Large intestine (tissue), 3 donors: Measurements from ENCODE around the gene CADM1. TPM values are rescaled to one million over a fixed set of nuclear protein-coding genes. Genes with fewer than 3 reads are reported as not detected.

Source experiments
- DNase-seq, 2 donors: peaks; one replicate each; pipeline versions ENCODE4 v3.0.0 to v3.0.0-alpha.2; 2013
- H3K27ac ChIP-seq: one replicate; pipeline ENCODE4 v1.5.1; 2013; ENCODE audit warnings: low read length
- H3K27me3 ChIP-seq: 2 replicates; pipeline ENCODE4 v1.6.1; 2013; ENCODE audit warnings: low read length; ENCODE audit not compliant: control insufficient read depth, insufficient read depth
- H3K36me3 ChIP-seq: 2 replicates; pipeline ENCODE4 v1.6.1; 2013; ENCODE audit warnings: low read length; ENCODE audit not compliant: control insufficient read depth, insufficient read depth
- H3K4me1 ChIP-seq: one replicate; pipeline ENCODE4 v1.6.1; 2013; ENCODE audit warnings: low read length; ENCODE audit not compliant: control insufficient read depth, insufficient read depth
- H3K4me3 ChIP-seq: one replicate; pipeline ENCODE4 v1.5.1; 2013; ENCODE audit warnings: low read length
- H3K9me3 ChIP-seq: one replicate; pipeline ENCODE4 v1.6.1; 2013; ENCODE audit warnings: mild to moderate bottlenecking, low read depth, low read length, moderate library complexity; ENCODE audit not compliant: control insufficient read depth
- WGBS: methylation state at CpG from one replicate; pipeline ENCODE4 v1.1.5; 2013; ENCODE audit warnings: low lambda C conversion rate; ENCODE audit not compliant: insufficient coverage; 5-methylcytosine and 5-hydroxymethylcytosine counted together
- polyA plus RNA-seq: library from polyadenylated mRNA; unstranded; fragments of 120-200 nt; gene quantifications from one replicate; pipeline ENCODE4 v1.2.1, GENCODE V29; 2013

Gene CADM1
- polyA plus RNA-seq, 1 donor: 32.7 TPM

DNA sequence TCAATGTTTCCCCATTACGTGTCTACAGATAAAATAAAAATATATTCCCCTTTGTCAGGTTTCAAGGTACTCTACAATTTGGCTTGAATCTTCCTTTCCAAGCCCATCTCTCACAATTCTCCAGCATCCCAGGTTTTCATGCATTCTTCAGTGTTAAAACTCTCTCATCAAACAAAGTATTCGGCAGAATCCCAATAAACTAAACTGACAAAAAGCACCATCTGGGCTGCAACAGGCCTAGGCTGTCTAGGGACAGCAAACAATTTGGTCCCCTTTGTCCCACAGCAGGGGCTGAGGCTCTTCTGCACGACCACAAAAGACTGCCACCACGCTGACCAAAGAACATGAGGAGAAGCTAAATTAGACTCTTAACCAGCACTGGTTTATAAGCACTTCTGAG, 159.4 kb downstream of the CADM1 start:
- Histone ChIP-seq H3K36me3 (no peaks in the 10 kb centered on the region), H3K4me3 (no peak overlapping the region), H3K4me1 (no peaks in the 10 kb centered on the region), H3K27ac (no peak overlapping the region), H3K9me3 (no peaks in the 10 kb centered on the region), H3K27me3 (no peaks in the 10 kb centered on the region)
- DNase-seq: no peak
- 100% methylated on average over 1 of the region's 4 CpGs for WGBS

DNA sequence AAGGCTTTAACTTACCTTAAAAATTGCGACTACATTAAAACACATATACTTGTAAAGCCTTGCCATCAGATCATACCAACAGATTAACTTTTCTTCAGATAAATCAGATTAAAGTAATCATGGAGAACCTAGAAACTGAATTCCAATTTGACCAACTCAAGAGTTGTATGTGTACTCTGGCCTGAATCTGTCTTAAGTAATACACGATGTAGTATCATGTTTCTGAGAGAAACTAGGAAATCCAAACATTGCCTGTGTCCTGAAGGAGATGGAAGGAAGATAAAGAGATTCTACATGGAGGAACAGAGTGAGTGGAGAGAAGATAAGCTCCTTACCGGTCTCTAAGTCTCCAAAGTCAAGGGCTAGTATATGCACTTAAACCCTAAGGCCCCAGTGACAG, 162.1 kb downstream of the CADM1 start:
- Histone ChIP-seq H3K27me3 (no peaks in the 10 kb centered on the region), H3K4me3 (no peak overlapping the region), H3K9me3 (no peaks in the 10 kb centered on the region), H3K27ac (no peak overlapping the region), H3K36me3 (no peaks in the 10 kb centered on the region), H3K4me1 (no peaks in the 10 kb centered on the region)
- no peak for DNase-seq
- 50% methylated on average over 1 of the region's 3 CpGs for WGBS

DNA sequence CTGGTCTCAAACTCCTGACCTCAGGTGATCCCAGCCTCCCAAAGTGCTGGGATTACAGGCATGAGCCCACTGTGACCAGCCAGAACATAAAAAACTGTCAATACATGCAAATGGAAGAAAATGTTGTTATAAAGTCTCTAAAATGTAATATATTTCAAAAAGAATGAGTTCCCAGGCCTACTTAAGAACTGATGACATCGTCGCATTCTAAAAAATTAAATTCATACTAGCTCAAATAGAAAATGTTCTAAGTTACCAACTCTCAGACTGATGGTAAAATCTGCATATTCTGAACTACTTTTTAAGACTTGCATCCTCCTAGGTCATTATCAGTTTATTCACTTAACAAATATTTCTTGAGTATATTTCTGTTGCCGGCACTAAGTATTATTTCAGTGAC, 163.3 kb downstream of the CADM1 start:
- H3K27me3 ChIP-seq: no peaks in the 10 kb centered on the region
- no peaks in the 10 kb centered on the region for H3K36me3 ChIP-seq
- DNase-seq: no peak
- H3K4me3 ChIP-seq: no peak overlapping the region
- no peak overlapping the region for H3K27ac ChIP-seq
- no CpG with 5 or more reads among the region's 3 CpGs for WGBS
- H3K9me3 ChIP-seq: no peaks in the 10 kb centered on the region
- no peaks in the 10 kb centered on the region for H3K4me1 ChIP-seq

DNA sequence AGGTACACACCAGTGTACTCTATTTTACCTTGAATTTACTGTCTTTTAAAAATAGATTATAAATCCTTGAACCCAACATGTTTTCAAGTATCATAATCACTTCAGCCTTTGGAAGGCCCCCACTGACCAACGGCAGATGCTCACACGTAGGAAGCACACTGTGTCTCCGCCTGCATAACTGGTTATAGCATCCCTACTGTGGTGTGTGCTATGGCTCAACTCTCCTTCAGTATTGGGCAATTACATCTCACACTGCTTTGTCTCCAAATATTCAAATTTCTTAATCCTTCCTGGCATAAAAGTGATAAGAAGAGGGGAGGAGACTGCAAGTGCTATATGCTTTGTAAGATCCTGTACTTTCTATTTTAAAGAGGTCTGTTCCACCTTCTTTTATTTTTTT, 165.7 kb downstream of the CADM1 start:
- Histone ChIP-seq H3K9me3 (no peaks in the 10 kb centered on the region), H3K36me3 (no peaks in the 10 kb centered on the region), H3K27ac (no peak overlapping the region), H3K27me3 (no peaks in the 10 kb centered on the region), H3K4me1 (no peaks in the 10 kb centered on the region), H3K4me3 (no peak overlapping the region)
- WGBS: no CpG with 5 or more reads among the region's 3 CpGs
- DNase-seq: no peak

- Histone ChIP-seq H3K4me3 (no peak overlapping the region), H3K27me3 (no peaks in the 10 kb centered on the region), H3K27ac (no peak overlapping the region), H3K4me1 (no peaks in the 10 kb centered on the region), H3K9me3 (no peaks in the 10 kb centered on the region), H3K36me3 (no peaks in the 10 kb centered on the region)
- no CpG with 5 or more reads among the region's 3 CpGs for WGBS
- peak in 1 of 2 donors; percentile 11 for DNase-seq
Measured at GRCh38 chr11:115334932-115335788, 169.1 kb downstream of the CADM1 start.

DNA sequence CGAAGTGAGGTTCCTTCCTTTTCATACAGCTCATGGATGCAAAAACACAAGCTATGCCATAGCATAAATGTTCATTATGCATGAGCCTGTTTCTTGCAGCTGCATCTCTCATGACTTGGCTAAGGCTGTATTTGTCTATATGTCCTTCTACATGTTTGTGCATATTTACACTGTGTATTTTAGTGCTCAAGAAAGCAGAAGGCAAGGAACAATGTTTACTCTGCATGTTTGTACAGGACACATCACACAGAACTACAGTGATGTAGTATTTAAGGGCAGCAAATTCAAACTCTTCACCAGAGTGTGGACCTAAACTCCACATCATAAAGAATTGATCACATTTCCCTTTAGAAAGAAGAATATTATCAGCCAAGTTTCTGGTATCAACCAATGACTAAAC, 170.3 kb downstream of the CADM1 start:
- no peaks in the 10 kb centered on the region for H3K36me3 ChIP-seq
- H3K4me3 ChIP-seq: no peak overlapping the region
- no peaks in the 10 kb centered on the region for H3K27me3 ChIP-seq
- H3K9me3 ChIP-seq: no peaks in the 10 kb centered on the region
- DNase-seq: no peak
- no peak overlapping the region for H3K27ac ChIP-seq
- no peaks in the 10 kb centered on the region for H3K4me1 ChIP-seq
- WGBS: no CpG with 5 or more reads among the region's 1 CpG

- H3K27ac ChIP-seq: no peak overlapping the region
- no peaks in the 10 kb centered on the region for H3K9me3 ChIP-seq
- H3K27me3 ChIP-seq: no peaks in the 10 kb centered on the region
- WGBS: no CpG with 5 or more reads among the region's 2 CpGs
- H3K4me1 ChIP-seq: no peaks in the 10 kb centered on the region
- H3K4me3 ChIP-seq: no peak overlapping the region
- DNase-seq: no peak
- H3K36me3 ChIP-seq: no peaks in the 10 kb centered on the region
Measured at GRCh38 chr11:115333121-115333520, 171.1 kb downstream of the CADM1 start.

GRCh38 chr11:115330684-115331482, 173.3 kb downstream of the CADM1 start:
- no peaks in the 10 kb centered on the region for H3K27me3 ChIP-seq
- no peak overlapping the region for H3K4me3 ChIP-seq
- no peaks in the 10 kb centered on the region for H3K9me3 ChIP-seq
- 80% methylated on average over 1 of the region's 3 CpGs for WGBS
- no peaks in the 10 kb centered on the region for H3K4me1 ChIP-seq
- no peaks in the 10 kb centered on the region for H3K36me3 ChIP-seq
- no peak for DNase-seq
- no peak overlapping the region for H3K27ac ChIP-seq

DNA sequence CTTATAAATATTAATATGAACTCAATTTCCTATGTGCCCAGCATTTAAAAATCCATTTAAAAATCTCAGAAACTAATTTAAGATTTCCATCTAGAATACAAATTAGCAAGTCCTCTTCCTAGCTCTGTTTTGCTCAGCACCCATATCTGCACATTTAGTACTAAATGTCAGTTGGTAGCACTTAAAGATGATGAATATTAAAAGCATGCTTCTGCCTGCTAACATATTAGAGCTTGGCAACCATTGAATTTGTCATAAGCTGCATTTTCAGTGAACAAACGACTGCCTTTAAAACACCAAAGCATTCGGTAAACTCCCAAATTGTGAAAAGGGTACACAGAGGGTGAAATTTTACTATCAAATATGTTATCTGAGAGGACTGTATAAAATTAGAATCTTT, 177.7 kb downstream of the CADM1 start:
- no peaks in the 10 kb centered on the region for H3K4me1 ChIP-seq
- no peaks in the 10 kb centered on the region for H3K36me3 ChIP-seq
- no peaks in the 10 kb centered on the region for H3K27me3 ChIP-seq
- H3K9me3 ChIP-seq: no peaks in the 10 kb centered on the region
- no peak overlapping the region for H3K4me3 ChIP-seq
- 80% methylated on average over 1 of the region's 2 CpGs for WGBS
- DNase-seq: no peak
- H3K27ac ChIP-seq: no peak overlapping the region

DNA sequence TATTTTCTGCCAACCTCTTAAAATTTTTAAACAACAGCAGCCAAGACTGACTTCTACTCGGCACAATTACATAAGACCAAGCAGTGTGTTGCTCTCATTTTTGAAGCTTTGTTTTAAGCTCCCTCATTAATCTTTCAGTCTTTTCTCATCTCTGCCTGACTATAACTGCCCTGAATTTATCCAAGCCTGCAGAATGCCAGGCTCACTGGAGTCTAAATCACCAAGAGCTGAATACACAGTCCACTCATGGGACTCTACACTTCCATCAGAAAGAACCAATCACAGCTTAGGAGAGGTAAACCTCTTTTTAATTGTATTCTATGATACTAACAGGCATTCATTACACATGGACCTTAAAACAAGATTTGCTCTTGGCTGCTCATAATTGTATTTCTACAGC, 178.7 kb downstream of the CADM1 start:
- H3K4me1 ChIP-seq: no peaks in the 10 kb centered on the region
- no peak overlapping the region for H3K4me3 ChIP-seq
- H3K9me3 ChIP-seq: no peaks in the 10 kb centered on the region
- no peaks in the 10 kb centered on the region for H3K36me3 ChIP-seq
- no CpG with 5 or more reads among the region's 1 CpG for WGBS
- H3K27me3 ChIP-seq: no peaks in the 10 kb centered on the region
- H3K27ac ChIP-seq: no peak overlapping the region
- DNase-seq: no peak
